ENCODE results near the gene MAPK8IP2. TPM values are rescaled to one million over a fixed set of nuclear protein-coding genes. Genes with fewer than 3 reads are reported as not detected.

The MAPK8IP2 gene
- total and polyA plus RNA-seq, 10 of the 15 experiments (the other 5 are each of a cell fraction or from before 2014, with no cell fraction given) = 0.01 to 0.13 (median 0.06) TPM; not detected in 4

GRCh38 chr22:50579752-50580151 is 20.8 kb upstream of the MAPK8IP2 start:
- intact Hi-C loops (cut with micrococcal nuclease; ENCODE audit: unreplicated experiment) (loop anchor here (5.0 kb wide), 1 partner anchor 52 kb away; the partner anchor contains the start of gene SCO2), in situ Hi-C loops (cut with MboI) (no loop called here)
- H3K27me3 ChIP-seq (replicated peaks in 1 of 2; ENCODE audit: control insufficient read depth in 2 of 2, insufficient read depth in 2 of 2, low read length in 1 of 2) = no peaks in the 10 kb centered on the region
- WGBS (ENCODE audit: insufficient coverage, insufficient replicate concordance, low lambda C conversion rate, missing lambda C conversion rate) = 94% methylated on average over 4 of the region's 4 CpGs
- no peak overlapping the region for H2AFZ ChIP-seq (ENCODE audit: control insufficient read depth, low read depth, low read length)
- peaks cover 4 to 6% of the 10 kb centered on the region in 2 experiments; a peak in 3 of 4 replicates for H3K36me3 ChIP-seq (ENCODE audit: control insufficient read depth in 2 of 2, insufficient read depth in 2 of 2, low read length in 1 of 2)
- ChIA-PET SMC1A (ENCODE audit: uncharacterized antibody, unreplicated experiment) (no interaction called here), POLR2A (no interaction called here), RAD21 (ENCODE audit: unreplicated experiment) (no interaction called here), CTCF (no interaction called here)
- FAIRE-seq = no peak
- H3K4me3 ChIP-seq = no peak overlapping the region
- H4K20me1 ChIP-seq (ENCODE audit: control insufficient read depth, insufficient read depth) = no peaks in the 10 kb centered on the region
- no peak overlapping the region for H3K9ac ChIP-seq (ENCODE audit: control insufficient read depth, insufficient read depth, low read length)
- H3K79me2 ChIP-seq (ENCODE audit: control insufficient read depth, insufficient read depth, low read length) = peaks cover 20% of the 10 kb centered on the region
- no peak overlapping the region for H3K4me2 ChIP-seq (ENCODE audit: control insufficient read depth, insufficient read depth)
- no TSS peak for BruUV-seq (replicated peaks)
- H3K9me3 ChIP-seq (replicated peaks; ENCODE audit: control insufficient read depth, insufficient read depth, low read length) = no peaks in the 10 kb centered on the region
- no peak for ATAC-seq
- H3K4me1 ChIP-seq (ENCODE audit: control insufficient read depth, insufficient read depth, low read length) = peaks cover 15% of the 10 kb centered on the region
- DNase-seq (ENCODE audit: low read depth, low spot score) = no peak
- no peak overlapping the region for H3K27ac ChIP-seq (ENCODE audit: control insufficient read depth, insufficient read depth)
- TF ChIP-seq NR2C1 (IDR thresholded peaks at IDR 0.05) (no peak), RELA (IDR thresholded peaks at IDR 0.05; ENCODE audit: borderline replicate concordance, partially characterized antibody) (no peak), SIX5 (IDR thresholded peaks at IDR 0.05; ENCODE audit: low read depth, low read length, severe bottlenecking) (no peak), ZNF24 (IDR thresholded peaks at IDR 0.05) (no peak), BCL3 (IDR thresholded peaks at IDR 0.05; ENCODE audit: borderline replicate concordance, insufficient read depth, low read depth, low read length, poor library complexity, severe bottlenecking) (no peak), PKNOX1 (IDR thresholded peaks at IDR 0.05) (no peak), RBBP5 (conservative IDR thresholded peaks at IDR 0.05) (no peak), SREBF2 (IDR thresholded peaks at IDR 0.05; ENCODE audit: low read length) (no peak), POLR2AphosphoS2 (IDR thresholded peaks at IDR 0.05; ENCODE audit: low read depth, low read length) (no peak), CBX3 (IDR thresholded peaks at IDR 0.05; ENCODE audit: borderline replicate concordance, low read depth) (no peak), STAT1 (conservative IDR thresholded peaks at IDR 0.05) (no peak), MAX (IDR thresholded peaks at IDR 0.05; ENCODE audit: low read depth, low read length) (no peak), FOS (IDR thresholded peaks at IDR 0.05; ENCODE audit: borderline replicate concordance, extremely low read depth, insufficient read length) (no peak), POLR2AphosphoS5 (IDR thresholded peaks at IDR 0.05; ENCODE audit: low read length) (no peak), ZNF274 (IDR thresholded peaks at IDR 0.05; ENCODE audit: insufficient read depth, insufficient read length) (no peak)
